K562 (cell line): Measurements from ENCODE around the gene CD22. TPM values are rescaled to one million over a fixed set of nuclear protein-coding genes. Genes with fewer than 3 reads are reported as not detected.

Source experiments
- EWSR1 ChIP-seq: fragments of 450-650 bp; IDR thresholded peaks from 2 replicates; pipeline ENCODE4 v1.6.1; 2018; ENCODE audit warnings: borderline replicate concordance, mild to moderate bottlenecking, low read depth, moderate library complexity; ENCODE audit not compliant: partially characterized antibody
- KDM1A ChIP-seq, 2 experiments: fragments of 450-650 bp; IDR thresholded peaks; 2 replicates each; pipeline ENCODE4 v1.6.1; 2016; ENCODE audit warnings: mild to moderate bottlenecking in 2 of 2
- L3MBTL2 ChIP-seq: fragments of 450-650 bp; IDR thresholded peaks from 2 replicates; pipeline ENCODE4 v1.6.1; 2016; ENCODE audit warnings: mild to moderate bottlenecking, moderate library complexity
- MBD2 ChIP-seq: sonication (generic); IDR thresholded peaks from 2 replicates; pipeline ENCODE4 v1.6.1; 2016; ENCODE audit warnings: low read depth, borderline replicate concordance
- YY1 ChIP-seq, 3 experiments: IDR thresholded peaks; 2 replicates each; pipeline ENCODE4 v1.6.1; 2011; ENCODE audit warnings: low read length in 2 of 3, mild to moderate bottlenecking in 2 of 3, moderate library complexity in 2 of 3, borderline replicate concordance in 1 of 3, control low read depth in 1 of 3, low read depth in 1 of 3; ENCODE audit not compliant: insufficient read depth in 3 of 3, insufficient replicate concordance in 2 of 3, control insufficient read depth in 1 of 3, insufficient read length in 1 of 3; ENCODE audit errors: extremely low read depth in 1 of 3
- ZC3H8 ChIP-seq: fragments of 450-650 bp; IDR thresholded peaks from 2 replicates; pipeline ENCODE4 v1.6.1; 2017
- ZNF133 ChIP-seq: fragments of 250-450 bp; sonication (Bioruptor Pico); IDR thresholded peaks from 2 replicates; pipeline ENCODE4 v1.4.0; 2020; ENCODE audit warnings: mild to moderate bottlenecking
- ZNF766 ChIP-seq: fragments of 200-800 bp; sonication (Bioruptor generic); conservative IDR thresholded peaks from 2 replicates; pipeline ENCODE4 v1.6.1; 2016; ENCODE audit warnings: missing genetic modification characterization, missing compliant biosample characterization
- ZNF830 ChIP-seq: fragments of 250-450 bp; sonication (Bioruptor Pico); IDR thresholded peaks from 2 replicates; pipeline ENCODE4 v1.5.0; 2021; ENCODE audit warnings: mild to moderate bottlenecking
- polyA plus RNA-seq, 8 experiments: library from polyadenylated mRNA; depleted of rRNA in 4 of 8; stranded (reverse) in 5 of 8; unstranded in 3 of 8; fragments of >200 nt; fragmentation: Nextera tagmentation in 2 of 8; fragmentation: Illumina TruSeq in 1 of 8; extraction: Ambion mirVana in 2 of 8; extraction: Trizol in 1 of 8; gene quantifications; 2 replicates each; pipeline versions ENCODE4 v1.2.1 to v1.2.3, GENCODE V29; 2011 to 2014; ENCODE audit warnings: inconsistent platforms in 1 of 8, missing spikeins in 1 of 8
- total RNA-seq, 7 experiments: library from RNA; depleted of rRNA in 6 of 7; stranded (reverse); fragments of >200 nt in 6 of 7; fragmentation: Illumina TruSeq in 2 of 7; extraction: Trizol in 2 of 7; gene quantifications; 2 replicates each; pipeline versions ENCODE4 v1.2.1 to v1.2.3, GENCODE V29; 2011 to 2021; ENCODE audit warnings: low replicate concordance in 1 of 7
- TF ChIP-seq, protein P1 (sequence below), 2 experiments: fragments of 450-650 bp; conservative IDR thresholded peaks; 2 replicates each; pipeline ENCODE4 v1.6.1; 2017; ENCODE audit warnings: mild to moderate bottlenecking in 2 of 2, moderate library complexity in 2 of 2
- TF ChIP-seq, protein P2 (sequence below): fragments of 450-650 bp; IDR thresholded peaks from 2 replicates; pipeline ENCODE4 v1.6.1; 2017; ENCODE audit warnings: mild to moderate bottlenecking, moderate library complexity
- TF ChIP-seq, protein P3 (sequence below): fragments of 450-650 bp; IDR thresholded peaks from 2 replicates; pipeline ENCODE4 v1.6.1; 2016; ENCODE audit warnings: mild to moderate bottlenecking, moderate library complexity

The CD22 gene
- total and polyA plus RNA-seq, 9 of the 15 experiments (the other 6 are each of a cell fraction or from before 2014, with no cell fraction given): 0.29 to 5.0 (median 3.5) TPM

DNA sequence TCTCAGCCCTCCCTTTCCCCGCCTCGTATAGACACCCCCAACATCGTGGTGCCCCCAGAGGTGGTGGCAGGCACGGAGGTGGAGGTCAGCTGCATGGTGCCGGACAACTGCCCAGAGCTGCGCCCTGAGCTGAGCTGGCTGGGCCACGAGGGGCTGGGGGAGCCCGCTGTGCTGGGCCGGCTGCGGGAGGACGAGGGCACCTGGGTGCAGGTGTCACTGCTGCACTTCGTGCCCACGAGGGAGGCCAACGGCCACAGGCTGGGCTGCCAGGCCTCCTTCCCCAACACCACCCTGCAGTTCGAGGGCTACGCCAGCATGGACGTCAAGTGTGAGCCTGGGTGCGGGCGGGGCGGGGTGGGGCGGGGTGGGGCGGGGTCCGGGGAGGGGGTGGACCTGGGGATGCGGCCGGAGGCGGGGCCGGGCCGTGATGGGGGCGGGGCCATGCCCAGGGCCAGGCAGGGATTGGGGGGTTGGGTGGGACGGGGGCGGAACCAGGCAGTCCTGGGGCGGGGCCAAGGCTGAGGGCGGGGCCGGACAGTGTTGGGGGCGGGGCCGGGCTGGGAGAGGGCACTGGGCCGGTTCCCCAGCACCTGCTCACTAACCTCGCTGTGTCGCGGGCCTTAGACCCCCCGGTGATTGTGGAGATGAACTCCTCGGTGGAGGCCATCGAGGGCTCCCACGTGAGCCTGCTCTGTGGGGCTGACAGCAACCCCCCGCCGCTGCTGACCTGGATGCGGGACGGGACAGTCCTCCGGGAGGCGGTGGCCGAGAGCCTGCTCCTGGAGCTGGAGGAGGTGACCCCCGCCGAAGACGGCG is 29.3 kb upstream of the CD22 start (continued):
- TF ChIP-seq, protein P1, sequence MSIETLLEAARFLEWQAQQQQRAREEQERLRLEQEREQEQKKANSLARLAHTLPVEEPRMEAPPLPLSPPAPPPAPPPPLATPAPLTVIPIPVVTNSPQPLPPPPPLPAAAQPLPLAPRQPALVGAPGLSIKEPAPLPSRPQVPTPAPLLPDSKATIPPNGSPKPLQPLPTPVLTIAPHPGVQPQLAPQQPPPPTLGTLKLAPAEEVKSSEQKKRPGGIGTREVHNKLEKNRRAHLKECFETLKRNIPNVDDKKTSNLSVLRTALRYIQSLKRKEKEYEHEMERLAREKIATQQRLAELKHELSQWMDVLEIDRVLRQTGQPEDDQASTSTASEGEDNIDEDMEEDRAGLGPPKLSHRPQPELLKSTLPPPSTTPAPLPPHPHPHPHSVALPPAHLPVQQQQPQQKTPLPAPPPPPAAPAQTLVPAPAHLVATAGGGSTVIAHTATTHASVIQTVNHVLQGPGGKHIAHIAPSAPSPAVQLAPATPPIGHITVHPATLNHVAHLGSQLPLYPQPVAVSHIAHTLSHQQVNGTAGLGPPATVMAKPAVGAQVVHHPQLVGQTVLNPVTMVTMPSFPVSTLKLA (conservative IDR thresholded peaks at IDR 0.05): 0 out of 4 replicates have a peak, but pooled peaks of 1 of the 2 experiments have one; percentile 31
- TF ChIP-seq ZC3H8 (no peak), ZNF830 (CRISPR knock-in tag) (no peak), EWSR1 (no peak), ZNF133 (CRISPR knock-in tag) (no peak), MBD2 (peak; percentile 38; the same call in 1 of the 2 replicates), KDM1A (IDR thresholded peaks at IDR 0.05) (no peak), ZNF766 (CRISPR knock-in tag) (no peak), YY1 (IDR thresholded peaks at IDR 0.05; ENCODE audit: borderline replicate concordance in 1 of 3, control insufficient read depth in 1 of 3, extremely low read depth in 1 of 3, insufficient read depth in 3 of 3, insufficient read length in 1 of 3, insufficient replicate concordance in 2 of 3, low read depth in 1 of 3, low read length in 2 of 3) (peak in 1 of 3 experiments; percentile 15), L3MBTL2 (peak; percentile 48; the same call in 1 of the 2 replicates)
- TF ChIP-seq, protein P2, sequence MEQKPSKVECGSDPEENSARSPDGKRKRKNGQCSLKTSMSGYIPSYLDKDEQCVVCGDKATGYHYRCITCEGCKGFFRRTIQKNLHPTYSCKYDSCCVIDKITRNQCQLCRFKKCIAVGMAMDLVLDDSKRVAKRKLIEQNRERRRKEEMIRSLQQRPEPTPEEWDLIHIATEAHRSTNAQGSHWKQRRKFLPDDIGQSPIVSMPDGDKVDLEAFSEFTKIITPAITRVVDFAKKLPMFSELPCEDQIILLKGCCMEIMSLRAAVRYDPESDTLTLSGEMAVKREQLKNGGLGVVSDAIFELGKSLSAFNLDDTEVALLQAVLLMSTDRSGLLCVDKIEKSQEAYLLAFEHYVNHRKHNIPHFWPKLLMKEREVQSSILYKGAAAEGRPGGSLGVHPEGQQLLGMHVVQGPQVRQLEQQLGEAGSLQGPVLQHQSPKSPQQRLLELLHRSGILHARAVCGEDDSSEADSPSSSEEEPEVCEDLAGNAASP: no peak
- TF ChIP-seq, protein P3, sequence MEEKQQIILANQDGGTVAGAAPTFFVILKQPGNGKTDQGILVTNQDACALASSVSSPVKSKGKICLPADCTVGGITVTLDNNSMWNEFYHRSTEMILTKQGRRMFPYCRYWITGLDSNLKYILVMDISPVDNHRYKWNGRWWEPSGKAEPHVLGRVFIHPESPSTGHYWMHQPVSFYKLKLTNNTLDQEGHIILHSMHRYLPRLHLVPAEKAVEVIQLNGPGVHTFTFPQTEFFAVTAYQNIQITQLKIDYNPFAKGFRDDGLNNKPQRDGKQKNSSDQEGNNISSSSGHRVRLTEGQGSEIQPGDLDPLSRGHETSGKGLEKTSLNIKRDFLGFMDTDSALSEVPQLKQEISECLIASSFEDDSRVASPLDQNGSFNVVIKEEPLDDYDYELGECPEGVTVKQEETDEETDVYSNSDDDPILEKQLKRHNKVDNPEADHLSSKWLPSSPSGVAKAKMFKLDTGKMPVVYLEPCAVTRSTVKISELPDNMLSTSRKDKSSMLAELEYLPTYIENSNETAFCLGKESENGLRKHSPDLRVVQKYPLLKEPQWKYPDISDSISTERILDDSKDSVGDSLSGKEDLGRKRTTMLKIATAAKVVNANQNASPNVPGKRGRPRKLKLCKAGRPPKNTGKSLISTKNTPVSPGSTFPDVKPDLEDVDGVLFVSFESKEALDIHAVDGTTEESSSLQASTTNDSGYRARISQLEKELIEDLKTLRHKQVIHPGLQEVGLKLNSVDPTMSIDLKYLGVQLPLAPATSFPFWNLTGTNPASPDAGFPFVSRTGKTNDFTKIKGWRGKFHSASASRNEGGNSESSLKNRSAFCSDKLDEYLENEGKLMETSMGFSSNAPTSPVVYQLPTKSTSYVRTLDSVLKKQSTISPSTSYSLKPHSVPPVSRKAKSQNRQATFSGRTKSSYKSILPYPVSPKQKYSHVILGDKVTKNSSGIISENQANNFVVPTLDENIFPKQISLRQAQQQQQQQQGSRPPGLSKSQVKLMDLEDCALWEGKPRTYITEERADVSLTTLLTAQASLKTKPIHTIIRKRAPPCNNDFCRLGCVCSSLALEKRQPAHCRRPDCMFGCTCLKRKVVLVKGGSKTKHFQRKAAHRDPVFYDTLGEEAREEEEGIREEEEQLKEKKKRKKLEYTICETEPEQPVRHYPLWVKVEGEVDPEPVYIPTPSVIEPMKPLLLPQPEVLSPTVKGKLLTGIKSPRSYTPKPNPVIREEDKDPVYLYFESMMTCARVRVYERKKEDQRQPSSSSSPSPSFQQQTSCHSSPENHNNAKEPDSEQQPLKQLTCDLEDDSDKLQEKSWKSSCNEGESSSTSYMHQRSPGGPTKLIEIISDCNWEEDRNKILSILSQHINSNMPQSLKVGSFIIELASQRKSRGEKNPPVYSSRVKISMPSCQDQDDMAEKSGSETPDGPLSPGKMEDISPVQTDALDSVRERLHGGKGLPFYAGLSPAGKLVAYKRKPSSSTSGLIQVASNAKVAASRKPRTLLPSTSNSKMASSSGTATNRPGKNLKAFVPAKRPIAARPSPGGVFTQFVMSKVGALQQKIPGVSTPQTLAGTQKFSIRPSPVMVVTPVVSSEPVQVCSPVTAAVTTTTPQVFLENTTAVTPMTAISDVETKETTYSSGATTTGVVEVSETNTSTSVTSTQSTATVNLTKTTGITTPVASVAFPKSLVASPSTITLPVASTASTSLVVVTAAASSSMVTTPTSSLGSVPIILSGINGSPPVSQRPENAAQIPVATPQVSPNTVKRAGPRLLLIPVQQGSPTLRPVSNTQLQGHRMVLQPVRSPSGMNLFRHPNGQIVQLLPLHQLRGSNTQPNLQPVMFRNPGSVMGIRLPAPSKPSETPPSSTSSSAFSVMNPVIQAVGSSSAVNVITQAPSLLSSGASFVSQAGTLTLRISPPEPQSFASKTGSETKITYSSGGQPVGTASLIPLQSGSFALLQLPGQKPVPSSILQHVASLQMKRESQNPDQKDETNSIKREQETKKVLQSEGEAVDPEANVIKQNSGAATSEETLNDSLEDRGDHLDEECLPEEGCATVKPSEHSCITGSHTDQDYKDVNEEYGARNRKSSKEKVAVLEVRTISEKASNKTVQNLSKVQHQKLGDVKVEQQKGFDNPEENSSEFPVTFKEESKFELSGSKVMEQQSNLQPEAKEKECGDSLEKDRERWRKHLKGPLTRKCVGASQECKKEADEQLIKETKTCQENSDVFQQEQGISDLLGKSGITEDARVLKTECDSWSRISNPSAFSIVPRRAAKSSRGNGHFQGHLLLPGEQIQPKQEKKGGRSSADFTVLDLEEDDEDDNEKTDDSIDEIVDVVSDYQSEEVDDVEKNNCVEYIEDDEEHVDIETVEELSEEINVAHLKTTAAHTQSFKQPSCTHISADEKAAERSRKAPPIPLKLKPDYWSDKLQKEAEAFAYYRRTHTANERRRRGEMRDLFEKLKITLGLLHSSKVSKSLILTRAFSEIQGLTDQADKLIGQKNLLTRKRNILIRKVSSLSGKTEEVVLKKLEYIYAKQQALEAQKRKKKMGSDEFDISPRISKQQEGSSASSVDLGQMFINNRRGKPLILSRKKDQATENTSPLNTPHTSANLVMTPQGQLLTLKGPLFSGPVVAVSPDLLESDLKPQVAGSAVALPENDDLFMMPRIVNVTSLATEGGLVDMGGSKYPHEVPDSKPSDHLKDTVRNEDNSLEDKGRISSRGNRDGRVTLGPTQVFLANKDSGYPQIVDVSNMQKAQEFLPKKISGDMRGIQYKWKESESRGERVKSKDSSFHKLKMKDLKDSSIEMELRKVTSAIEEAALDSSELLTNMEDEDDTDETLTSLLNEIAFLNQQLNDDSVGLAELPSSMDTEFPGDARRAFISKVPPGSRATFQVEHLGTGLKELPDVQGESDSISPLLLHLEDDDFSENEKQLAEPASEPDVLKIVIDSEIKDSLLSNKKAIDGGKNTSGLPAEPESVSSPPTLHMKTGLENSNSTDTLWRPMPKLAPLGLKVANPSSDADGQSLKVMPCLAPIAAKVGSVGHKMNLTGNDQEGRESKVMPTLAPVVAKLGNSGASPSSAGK: peak; percentile 42; the same call in 1 of the 2 replicates
